ENCODE measurements around the gene ESYT2.

The ESYT2 gene

DNA sequence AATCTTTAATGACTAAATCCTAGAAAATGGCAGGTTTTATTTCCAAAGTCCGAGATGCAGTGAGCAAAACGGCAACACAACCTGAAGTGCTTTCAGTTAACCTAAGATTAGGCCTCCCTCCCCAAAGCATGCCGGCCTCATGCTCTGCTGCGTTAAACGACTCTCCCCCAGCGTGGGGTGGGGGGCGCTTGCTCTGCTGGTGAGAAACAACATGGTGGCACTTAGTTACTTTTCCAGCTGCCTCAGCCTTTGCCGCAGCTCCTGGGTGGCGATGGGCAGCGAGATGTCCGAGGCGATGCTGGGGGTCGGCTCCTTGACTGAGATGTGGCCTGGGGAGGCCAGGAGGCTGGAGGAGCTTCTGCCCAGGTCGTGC, 88.0 kb downstream of the ESYT2 start:
- DNase-seq (ENCODE audit: low spot score), result no peak

DNA sequence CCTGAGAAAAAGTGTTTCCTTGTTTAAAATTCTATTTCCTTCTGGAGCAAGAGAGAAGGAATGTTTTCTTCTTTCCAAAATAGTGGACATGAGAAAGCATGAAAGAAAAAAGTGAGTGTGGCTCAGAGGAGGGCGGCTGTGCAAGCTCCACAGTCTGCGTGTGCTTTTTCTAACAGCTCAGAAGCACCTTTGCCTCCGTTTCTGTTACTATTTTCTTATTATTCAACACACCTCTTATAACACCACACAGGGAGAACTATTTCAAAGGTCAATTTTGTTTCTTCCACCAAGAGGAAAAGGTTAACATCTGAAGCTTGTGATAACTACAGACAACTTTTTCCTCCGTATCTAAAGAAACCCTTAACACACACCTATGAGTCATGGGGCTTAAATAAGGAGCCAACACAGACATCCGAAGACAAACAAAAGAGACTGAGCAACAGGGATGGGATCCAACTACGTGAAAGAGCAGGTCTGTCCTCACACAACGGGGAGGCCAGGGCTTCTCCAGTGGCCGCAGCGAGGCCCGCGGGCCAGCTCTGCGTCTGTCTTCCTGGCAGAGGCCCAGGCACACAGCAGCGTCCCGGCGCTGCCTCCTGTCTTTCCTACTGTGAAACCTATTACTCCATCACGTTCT, 88.5 kb downstream of the ESYT2 start:
- no peak for DNase-seq (ENCODE audit: low spot score)

DNA sequence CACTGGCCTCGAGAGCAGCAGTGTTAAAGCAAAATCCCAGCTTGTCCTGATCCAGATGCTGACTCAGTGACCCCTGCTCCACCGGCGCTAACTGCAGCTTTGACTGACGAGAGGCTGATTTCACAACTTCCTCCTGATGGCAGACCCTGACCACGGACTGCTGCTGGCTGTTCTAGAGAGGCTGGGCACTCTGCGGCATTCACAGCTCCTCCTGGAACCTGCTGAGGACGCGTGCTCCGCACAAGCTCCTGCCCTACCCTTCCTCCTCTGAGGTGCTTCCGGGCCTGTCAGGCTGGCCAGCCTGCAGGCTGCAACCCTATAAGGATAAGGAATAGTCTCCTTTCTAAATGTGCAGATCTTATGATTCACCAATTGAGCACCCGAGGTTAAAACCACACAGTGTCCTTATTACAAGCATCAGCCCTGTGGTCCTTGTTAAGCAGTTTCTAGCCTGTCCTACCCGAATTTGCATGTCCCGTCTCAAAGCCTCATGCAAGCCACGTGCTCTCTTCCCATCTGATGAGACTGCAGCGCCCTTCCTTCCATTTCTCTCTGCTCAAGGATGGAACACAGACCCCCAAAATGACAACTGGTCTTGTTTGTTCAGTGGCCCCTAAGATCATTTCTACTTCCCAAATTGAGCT, 89.2 kb downstream of the ESYT2 start:
- no peak for DNase-seq (ENCODE audit: low spot score)

DNA sequence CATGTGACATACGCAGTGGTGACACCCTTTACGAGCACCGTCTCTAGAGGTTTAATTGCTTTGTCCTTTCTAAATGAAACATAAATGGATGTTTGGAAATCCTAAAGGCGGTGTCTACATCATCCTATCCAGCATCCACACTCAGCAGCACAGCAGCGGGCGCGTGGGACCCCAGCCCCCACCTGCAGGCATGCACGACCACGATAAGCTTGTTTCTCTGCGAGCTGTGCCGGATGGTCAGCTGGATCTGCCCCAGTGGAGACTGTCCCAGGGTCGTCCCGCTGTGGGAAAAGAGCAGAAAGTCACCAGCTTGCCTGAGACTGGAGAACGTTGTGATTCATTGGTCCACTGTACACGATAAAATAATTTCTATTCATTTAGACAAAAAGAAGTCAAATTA, 90.5 kb downstream of the ESYT2 start:
- DNase-seq (ENCODE audit: low spot score), result no peak

DNA sequence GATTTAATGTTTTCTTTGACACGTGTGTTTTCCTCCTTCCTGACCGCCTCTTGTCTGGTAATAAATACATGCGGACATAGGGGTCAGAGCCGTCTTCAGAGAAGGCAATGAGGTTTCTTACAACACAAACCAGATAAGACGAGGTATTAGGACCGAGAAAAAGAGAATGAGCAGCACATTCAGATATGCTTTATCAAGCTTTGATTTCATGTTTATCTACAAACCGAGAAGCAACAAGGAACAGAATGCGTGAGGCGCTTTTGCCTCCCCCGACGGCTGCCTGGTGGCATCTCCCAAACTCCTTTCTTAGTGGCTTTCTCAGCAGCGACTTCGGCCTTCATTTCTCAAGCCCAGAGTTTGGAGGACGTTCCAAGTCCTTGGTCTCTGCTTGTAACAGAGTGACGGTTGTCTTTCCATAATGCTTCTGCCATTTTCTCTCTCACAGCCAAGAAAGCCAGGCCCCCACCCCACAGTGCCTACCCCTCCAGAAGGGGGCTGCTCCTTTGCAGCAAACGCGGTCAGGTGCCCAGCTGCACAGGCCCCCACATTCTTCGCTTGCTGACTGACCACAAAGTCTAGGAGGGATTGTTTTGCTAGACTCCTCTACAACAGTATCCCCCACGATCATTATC, 92.1 kb downstream of the ESYT2 start:
- DNase-seq (ENCODE audit: low spot score), result no peak

DNA sequence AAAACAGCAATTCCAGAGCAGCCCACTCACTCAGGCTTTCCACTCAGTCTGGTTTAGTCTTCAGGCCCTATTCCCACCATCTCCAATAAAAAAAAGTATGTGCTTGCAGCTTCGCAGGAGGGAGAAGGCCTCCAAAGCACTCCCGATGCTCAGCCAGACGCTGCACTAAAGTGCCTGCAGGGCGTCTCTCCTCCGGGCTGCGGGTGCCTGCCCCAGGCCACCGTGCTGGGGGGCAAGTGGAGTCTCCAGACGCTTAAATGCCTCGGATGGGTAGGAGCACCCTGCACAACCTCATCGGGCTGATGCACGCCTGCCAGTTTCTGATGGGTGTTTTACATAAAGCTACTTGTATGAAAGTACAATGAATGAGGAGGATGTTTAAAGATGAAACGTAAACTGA, 93.4 kb downstream of the ESYT2 start:
- DNase-seq (ENCODE audit: low spot score), result no peak

DNA sequence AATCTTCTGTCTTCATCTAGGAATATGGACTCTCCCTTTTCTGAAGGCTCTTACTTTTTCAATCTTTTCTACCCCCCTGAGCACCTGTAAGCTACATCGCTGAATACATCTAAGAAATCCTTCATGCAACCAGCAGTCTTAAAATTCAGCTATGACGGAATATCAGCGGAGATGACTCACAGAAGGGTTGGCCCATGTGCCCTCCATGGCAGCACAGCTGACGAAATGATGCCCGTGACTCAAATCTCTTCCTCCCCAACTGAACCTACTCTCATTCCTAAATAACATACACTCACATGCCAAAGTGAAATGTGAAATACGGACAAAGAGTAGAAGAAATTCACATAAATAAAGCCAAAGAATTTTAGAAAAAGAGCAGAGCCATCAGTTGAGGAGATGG, 94.4 kb downstream of the ESYT2 start:
- no peak for DNase-seq (ENCODE audit: low spot score)

DNA sequence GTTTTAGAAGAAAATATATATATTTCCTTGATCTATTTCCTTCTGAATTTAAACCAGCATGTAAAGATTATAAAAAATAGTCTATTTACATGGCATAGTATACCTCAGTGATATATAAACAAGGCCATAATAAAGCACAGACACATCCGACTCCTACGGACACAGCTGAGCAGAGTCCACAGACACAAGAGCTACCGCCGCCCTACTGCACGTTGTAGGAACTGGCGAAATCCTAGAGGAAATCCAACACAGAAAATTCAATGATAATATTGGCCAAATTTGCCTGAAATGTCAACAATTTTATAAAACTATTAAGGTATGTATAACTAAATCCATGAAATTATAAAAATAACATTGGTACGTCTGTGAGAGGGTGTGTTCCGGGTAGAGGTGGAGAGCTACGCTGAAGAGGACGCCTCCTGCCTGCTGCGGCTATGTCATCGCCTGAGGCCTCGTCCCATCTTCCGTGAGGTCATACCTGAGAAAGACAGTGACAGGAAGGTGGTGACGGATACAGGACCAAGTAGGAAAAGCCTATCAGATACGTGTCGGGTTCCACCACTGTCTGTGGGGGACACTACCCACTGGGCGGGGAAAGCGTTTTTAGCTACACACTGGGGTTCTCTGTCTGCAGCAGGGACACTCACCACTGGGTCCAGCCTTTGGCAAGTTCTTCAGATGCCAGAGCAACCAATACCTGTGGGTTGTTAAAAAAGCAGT, 95.4 kb downstream of the ESYT2 start:
- no peak for DNase-seq (ENCODE audit: low spot score)

DNA sequence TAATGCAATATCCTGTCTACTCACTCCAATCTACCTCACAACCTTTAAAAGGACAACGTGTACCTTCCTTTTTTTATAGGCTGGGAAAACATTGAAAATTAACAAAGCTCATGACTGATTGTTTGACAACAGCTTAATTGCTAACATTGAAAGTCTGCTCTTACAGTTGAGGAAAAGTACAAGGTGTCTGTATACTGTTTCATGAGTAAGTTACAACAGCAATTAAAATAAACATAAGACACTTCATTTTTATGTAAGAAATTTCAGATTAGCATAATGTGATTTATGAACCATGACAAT, 96.1 kb downstream of the ESYT2 start:
- no peak for DNase-seq (ENCODE audit: low spot score)

DNA sequence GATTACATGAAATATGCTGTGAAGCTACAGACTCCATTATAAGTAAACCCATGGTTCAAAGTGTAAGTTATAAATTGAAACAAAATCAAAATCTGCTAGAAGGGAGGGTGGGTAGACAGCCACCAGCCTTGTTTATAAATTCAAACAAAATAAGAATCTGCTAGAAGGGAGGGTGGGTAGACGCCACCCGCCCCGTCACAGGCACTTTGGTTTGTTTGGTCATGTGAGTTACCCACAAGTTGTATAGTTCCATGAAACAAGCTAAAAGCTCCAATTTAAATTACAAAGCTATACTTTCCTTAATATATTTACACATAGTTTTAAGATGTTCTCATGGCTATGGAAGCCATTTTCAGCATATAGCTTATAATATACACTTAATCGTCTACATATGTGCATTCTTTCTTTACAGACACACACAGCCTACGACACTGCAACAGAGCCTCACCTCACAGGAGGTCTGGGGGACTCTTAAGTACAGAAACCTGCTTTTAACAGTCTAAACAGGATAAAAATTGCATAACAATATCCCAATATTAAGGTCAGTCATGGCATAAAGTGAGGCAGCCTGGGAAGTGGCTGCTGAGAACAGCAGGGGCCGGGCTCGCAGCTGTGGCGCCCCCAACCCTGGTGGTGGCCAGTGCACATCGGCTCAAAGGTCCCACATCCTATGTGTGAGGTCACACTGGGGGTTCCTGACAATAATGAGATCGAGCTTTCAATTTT, 96.7 kb downstream of the ESYT2 start:
- no peak for DNase-seq (ENCODE audit: low spot score)

DNA sequence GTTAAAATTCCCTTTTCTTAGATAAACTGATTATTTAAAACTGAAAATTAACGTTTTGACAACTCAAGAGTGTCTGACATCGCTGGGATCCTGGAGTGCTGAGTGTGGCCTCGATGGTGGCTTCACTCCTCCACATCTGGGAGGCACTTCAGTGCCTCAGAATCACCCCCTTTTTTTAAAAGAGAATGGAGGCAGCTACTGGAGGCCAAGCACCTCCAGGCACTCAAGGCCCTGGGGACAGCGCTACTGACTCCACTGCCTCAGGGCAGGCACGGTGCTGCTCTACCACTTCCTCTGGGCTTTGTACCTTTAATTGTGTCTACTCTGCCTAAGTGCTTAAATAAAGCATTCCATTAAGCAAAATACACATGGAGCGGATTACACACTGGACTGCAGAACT, 97.5 kb downstream of the ESYT2 start:
- DNase-seq (ENCODE audit: low spot score), result no peak

DNA sequence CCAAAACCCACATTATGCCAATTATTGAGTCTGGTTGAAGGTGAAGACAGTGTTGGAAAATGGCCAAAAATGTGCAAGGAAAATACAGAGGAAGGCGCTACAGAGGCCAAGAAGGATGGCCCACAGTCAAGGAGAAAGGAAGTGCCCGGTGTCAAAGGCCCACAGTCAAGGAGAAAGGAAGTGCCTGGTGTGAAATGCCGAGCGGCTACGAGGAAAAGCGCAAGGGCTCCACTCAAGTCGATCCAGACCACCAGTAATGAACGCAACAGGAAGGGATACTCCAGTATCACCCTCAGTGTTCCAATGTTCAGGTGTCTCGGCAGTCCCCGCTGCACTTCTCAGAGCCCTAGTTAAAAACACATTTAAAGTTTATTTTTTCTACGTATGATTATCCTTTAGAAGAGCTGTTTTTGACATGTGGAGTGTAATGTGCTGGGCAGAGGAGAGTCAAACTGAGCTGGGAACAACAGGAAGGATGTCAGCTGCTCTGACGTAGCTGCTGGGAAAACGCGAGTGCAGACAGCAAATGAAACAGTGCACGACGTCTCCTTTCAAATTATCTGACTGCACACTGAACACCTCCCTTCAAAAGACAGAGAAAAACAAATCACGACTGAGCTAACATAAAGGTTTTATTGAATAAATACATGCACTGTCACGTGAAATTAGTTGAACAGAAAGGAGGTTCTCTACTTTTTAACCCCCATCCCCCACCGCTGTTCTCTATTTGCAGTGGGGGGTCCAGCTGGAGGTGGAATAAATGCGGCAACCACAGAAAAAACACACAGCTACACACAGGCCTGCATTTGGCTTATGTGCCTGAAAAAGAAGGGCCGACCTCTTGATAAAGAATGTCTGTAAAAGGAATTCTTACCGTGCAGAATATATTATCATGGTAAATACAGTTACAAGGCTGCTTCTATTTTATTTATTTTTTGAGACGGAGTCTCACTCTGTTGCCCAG, 98.6 kb downstream of the ESYT2 start:
- no peak for DNase-seq (ENCODE audit: low spot score)

DNA sequence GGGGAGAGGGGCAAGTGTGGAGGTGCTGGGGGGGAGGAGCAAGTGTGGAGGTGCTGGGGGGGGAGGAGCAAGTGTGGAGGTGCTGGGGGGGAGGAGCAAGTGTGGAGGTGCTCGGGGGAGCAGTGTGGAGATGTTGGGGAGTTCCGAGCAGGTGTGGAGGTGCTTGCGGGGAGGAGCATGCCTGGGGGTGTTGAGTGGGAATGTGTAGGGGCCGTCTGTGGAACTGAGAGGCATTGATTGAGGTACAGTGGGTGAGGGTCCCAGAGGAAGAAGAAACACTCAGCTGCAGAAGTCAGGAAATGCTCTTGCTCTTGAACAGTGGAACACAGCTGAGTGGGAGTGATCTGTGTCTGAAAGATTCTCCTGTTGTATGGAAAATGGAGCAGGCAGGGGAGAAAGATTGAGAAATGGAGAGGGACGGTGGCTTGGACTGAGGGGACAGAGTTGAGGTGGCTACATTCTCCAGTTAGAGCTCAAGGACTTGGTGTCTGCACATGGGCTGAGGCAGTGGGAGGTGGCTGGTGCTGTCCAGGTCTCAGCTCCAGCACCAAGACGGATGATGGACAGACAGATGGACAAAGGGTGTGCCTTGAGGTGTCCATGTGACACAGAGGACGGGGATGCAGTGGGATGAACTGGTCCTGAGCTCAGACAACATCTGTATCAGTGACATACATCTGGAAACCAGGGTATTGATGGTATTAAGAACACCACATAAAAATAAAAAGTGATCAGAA, 99.5 kb downstream of the ESYT2 start:
- DNase-seq (ENCODE audit: low spot score), result no peak

DNA sequence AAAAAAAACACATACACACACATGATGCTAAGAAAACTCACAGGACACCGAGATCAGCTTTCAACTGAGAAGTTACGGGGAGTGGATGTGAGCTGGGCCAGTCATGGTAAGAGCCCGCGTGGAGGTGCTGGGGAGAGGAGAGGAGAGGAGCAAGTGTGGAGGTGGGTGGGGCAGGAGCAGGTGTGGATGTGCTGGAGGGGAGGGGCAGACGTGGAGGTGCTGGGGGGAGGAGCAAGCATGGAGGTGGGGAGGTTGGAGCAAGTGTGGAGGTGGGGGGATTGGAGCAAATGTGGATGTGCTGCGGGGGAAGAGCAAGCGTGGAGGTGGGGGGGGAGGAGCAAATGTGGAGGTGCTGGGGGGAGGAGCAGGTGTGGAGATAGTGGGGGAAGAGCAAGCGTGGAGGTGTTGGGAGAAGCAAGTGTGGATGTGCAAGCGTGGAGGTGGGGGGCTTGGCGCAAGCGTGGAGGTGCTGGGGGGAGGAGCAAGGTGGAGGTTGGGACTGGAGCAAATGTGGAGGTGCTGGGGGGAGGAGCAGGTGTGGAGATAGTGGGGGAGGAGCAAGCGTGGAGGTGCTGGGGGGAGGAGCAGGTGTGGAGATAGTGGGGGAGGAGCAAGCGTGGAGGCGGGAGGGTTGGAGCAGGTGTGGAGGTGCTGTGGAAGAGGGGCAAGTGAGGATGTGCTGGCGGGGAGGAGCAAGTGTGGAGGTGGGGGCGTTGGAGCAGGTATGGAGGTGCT, 100.2 kb downstream of the ESYT2 start:
- no peak for DNase-seq (ENCODE audit: low spot score)

DNA sequence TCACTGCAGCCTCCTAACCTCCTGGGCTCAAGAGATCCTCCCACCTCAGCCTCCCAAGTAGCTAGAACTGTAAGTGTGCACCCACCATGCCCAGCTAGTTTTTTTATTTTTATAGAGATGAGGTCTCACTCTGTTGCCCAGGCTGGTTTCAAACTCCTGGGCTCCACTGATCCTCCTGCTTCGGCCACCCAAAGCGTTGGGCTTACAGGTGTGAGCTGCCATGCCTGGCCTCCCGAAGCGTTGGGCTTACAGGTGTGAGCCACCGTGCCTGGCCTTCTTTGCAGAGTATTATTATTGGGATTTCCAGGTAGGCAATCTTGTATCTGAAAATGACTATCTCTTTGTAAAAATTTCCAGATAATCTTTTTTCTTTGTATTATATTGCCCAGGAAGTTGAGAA, 101.6 kb downstream of the ESYT2 start:
- no peak for DNase-seq (ENCODE audit: low spot score)

DNA sequence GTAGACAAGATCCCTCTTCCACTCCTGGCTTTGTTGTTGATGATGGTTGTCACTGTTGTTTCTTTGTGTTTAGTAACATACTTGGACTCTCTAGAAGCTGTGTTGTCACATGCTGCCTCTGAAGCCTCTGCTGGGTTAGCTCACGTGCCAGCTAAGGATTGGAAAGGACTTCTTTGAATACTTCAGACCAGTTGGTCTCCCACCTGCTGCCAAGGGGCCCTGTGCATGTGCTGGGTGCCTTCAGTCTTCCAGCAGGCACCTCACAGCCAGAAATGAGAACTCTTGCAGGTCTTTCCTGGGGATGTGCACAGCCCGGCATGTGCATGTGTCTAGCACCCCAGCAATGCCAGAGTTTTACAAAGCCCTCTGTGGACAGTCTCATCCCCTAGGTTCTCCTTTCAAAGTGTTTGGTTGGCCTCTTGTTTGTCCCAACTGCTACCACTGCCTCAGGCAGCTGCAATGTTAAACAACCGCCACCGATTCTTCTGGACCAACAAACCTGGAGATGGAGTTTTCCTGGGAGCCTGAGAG, 103.0 kb downstream of the ESYT2 start:
- no peak for DNase-seq (ENCODE audit: low spot score)

DNA sequence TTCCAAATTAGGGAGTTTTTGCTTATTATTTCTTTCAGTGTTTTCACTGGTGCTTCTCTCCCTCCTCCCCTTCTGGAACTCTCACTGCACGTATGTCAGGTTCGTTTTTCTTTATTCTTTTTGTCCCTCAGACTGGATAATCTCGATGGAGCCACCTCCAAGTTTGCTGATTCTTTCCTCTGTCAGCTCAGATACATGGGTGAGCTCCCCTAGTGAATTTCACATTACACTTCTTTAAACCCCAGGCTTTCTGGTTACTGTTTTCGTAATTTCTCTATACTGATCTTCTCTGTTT, 103.9 kb downstream of the ESYT2 start:
- no peak for DNase-seq (ENCODE audit: low spot score)

DNA sequence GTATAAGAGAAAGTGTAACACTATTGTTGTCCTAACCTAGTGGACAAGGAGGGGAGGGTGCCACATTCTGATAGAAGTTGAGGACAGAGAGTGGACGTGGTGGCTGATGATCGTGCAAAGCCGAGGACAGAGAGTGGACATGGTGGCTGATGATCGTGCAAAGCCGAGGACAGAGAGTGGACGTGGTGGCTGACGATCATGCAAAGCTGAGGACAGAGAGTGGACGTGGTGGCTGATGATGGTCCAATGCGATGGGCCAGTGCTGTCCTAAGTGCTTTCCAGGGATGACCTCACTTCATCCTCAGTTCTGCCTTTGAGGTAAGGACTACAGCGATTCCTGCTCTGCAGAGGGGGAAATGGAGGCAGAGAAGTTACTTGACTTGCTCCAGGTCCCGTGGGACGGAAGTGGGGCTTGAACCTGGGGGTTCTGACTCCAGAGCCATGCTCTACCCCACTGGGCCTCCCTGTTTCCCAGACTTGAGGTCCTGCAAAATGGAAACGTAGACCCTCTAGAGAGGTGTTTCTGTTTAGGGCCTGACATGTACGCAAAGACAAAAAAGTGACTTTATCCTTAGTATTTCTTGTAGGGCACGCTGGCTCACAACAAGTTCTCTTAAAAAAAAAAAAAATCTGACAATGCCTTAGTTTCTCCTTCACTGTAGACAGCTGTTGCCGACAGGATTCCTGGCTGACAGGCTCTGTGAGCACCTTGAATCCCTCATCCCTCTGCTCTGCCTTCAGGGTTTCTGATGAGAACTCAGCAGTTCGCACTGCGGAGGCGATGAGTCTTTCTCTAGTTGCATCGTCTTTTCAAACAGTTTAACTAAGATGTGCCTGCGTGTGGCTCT, 104.4 kb downstream of the ESYT2 start:
- no peak for DNase-seq (ENCODE audit: low spot score)

DNA sequence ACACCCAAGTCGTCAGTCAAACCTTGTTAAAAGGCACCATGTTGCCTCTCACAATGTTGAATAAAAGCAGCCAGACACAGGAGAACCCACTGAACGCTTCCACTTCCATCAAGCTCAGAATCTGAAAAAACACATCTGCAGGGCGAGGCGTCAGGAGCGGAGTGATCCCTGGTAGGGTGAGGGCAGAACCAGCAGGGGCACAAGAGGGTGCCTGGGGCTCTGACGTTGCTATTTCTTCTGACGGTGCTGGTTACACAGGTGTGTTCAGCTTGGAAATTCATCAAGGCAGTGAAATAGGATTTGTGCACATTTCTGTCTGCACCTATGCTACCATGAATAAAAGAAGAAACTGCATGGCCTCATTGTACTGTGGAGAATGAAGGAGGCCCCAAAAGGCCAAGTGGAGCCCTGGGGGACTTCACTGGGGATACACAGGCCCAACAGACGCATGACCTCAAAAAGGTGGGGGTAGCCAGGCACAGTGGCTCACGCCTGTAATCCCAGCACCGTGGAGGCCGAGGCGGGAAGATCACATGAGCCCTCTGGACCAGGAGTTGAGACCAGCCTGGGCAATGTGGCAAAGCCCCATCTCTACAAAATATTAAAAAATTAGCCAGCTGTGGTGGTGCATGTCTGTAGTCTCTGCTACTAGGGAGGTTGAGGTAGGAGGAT, 105.5 kb downstream of the ESYT2 start:
- no peak for DNase-seq (ENCODE audit: low spot score)
